IPS-11a (cell line): ENCODE measurements around the gene GABRQ.
"Not testable (repeated sequence)": the region's sequence is repeated elsewhere in the genome, so short reads cannot be mapped to it uniquely, and the experiment has no call there.

Experiments
- H3K4me3 ChIP-seq: one replicate; pipeline ENCODE4 v1.5.1; 2013; ENCODE audit warnings: low read depth, low read length, control low read depth

The GABRQ gene

GRCh38 chrX:152656890-152657289, 19.2 kb downstream of the GABRQ start:
- H3K4me3 ChIP-seq: no peak overlapping the region

- H3K4me3 ChIP-seq: no peak overlapping the region
Measured at GRCh38 chrX:152658302-152658701, 20.6 kb downstream of the GABRQ start.

GRCh38 chrX:152663086-152663485, 25.4 kb downstream of the GABRQ start:
- no peak overlapping the region for H3K4me3 ChIP-seq

- H3K4me3 ChIP-seq: no peak overlapping the region
Measured at GRCh38 chrX:152674135-152674534, 36.4 kb downstream of the GABRQ start.

GRCh38 chrX:152674652-152675051, 37.0 kb downstream of the GABRQ start:
- H3K4me3 ChIP-seq: not testable (repeated sequence)

- H3K4me3 ChIP-seq: not testable (repeated sequence)
Measured at GRCh38 chrX:152681012-152681411, 43.3 kb downstream of the GABRQ start.

- not testable (repeated sequence) for H3K4me3 ChIP-seq
Measured at GRCh38 chrX:152697952-152698931, 60.5 kb downstream of the GABRQ start, which contains the start of gene MAGEA3. Gene MAGEA3, plus strand, starts transcription at chrX:152698794. Its CDS starts 2,039 bp downstream, at chrX:152700833.

- not testable (repeated sequence) for H3K4me3 ChIP-seq
Measured at GRCh38 chrX:152700390-152700789, 62.7 kb downstream of the GABRQ start.

- H3K4me3 ChIP-seq: not testable (repeated sequence)
Measured at GRCh38 chrX:152706500-152706899, 68.8 kb downstream of the GABRQ start.
